GM13977 (cell line): ENCODE results near the gene CWC22.
"Not testable (repeated sequence)": the region's sequence is repeated elsewhere in the genome, so short reads cannot be mapped to it uniquely, and the experiment has no call there.

ENCODE experiments used
- DNase-seq: peaks from one replicate; pipeline ENCODE4 v3.0.0; 2012; ENCODE audit warnings: low spot score
- CTCF ChIP-seq: IDR thresholded peaks from 2 replicates; pipeline ENCODE4 v1.5.1; 2012; ENCODE audit warnings: mild to moderate bottlenecking, control low read depth; ENCODE audit not compliant: insufficient read depth; ENCODE audit errors: extremely low read depth, missing control alignments
- in situ Hi-C: fragments of 300-500 bp; cut with MboI; formaldehyde crosslinking; loops from one replicate; pipeline ENCODE4 v1.12.0; 2022; ENCODE audit warnings: low sequenced_read_pairs, low pct_unique_long_range_greater_than_20kb, mixed read lengths, inconsistent platforms; ENCODE audit not compliant: unreplicated experiment

CWC22 gene

GRCh38 chr2:180016937-180017336, 9.8 kb upstream of the CWC22 start:
- no peak for DNase-seq
- no peak for TF ChIP-seq CTCF
- in situ Hi-C loops = no loop called here

- in situ Hi-C loops = no loop called here
- no peak for DNase-seq
- TF ChIP-seq CTCF = no peak
Observed at GRCh38 chr2:180015951-180016709, 9.0 kb upstream of the CWC22 start.

- in situ Hi-C loops = no loop called here
- TF ChIP-seq CTCF = no peak
Observed at GRCh38 chr2:180012523-180012922, 5.4 kb upstream of the CWC22 start.

GRCh38 chr2:180010701-180011100, 3.6 kb upstream of the CWC22 start:
- DNase-seq = no peak
- in situ Hi-C loops = no loop called here
- TF ChIP-seq CTCF = no peak

More at GRCh38 chr2:180012523-180012922, 5.4 kb upstream of the CWC22 start:
- no peak for DNase-seq

GRCh38 chr2:180006231-180006630, 866 bp downstream of the CWC22 start:
- DNase-seq = no peak
- in situ Hi-C loops = no loop called here

GRCh38 chr2:180005465-180005864, 1.6 kb downstream of the CWC22 start:
- DNase-seq, in situ Hi-C loops: not testable (repeated sequence)

More at GRCh38 chr2:180006231-180006630, 866 bp downstream of the CWC22 start:
- no peak for TF ChIP-seq CTCF

GRCh38 chr2:180004731-180005130, 2.4 kb downstream of the CWC22 start:
- TF ChIP-seq CTCF = no peak
- in situ Hi-C loops = no loop called here
- DNase-seq = no peak
